HepG2 (cell line): ENCODE measurements around the gene PCBP1. TPM values are rescaled to one million over a fixed set of nuclear protein-coding genes. Genes with fewer than 3 reads are reported as not detected.

Experiments
- ATF3 ChIP-seq: sonication (generic); formaldehyde crosslinking; IDR thresholded peaks from 2 replicates; pipeline ENCODE4 v1.4.0; 2020; ENCODE audit warnings: missing genetic modification reagents
- ERF ChIP-seq: IDR thresholded peaks from 2 replicates; pipeline ENCODE4 v1.6.1; 2018; ENCODE audit warnings: missing biosample characterization, missing genetic modification reagents
- HOXA7 ChIP-seq: sonication (generic); formaldehyde crosslinking; IDR thresholded peaks from 2 replicates; pipeline ENCODE4 v1.8.1; 2022; ENCODE audit warnings: mild to moderate bottlenecking, missing genetic modification reagents, moderate library complexity
- KAT8 ChIP-seq: IDR thresholded peaks from 2 replicates; pipeline ENCODE4 v1.6.1; 2016; ENCODE audit warnings: missing genetic modification reagents, missing compliant biosample characterization
- KDM5B ChIP-seq: sonication (generic); formaldehyde crosslinking; IDR thresholded peaks from 2 replicates; pipeline ENCODE4 v1.4.0; 2020; ENCODE audit warnings: missing genetic modification reagents, mild to moderate bottlenecking, borderline replicate concordance
- KLF9 ChIP-seq: IDR thresholded peaks from 2 replicates; pipeline ENCODE4 v1.6.1; 2016; ENCODE audit warnings: low read depth
- MAFG ChIP-seq: sonication (generic); formaldehyde crosslinking; IDR thresholded peaks from 2 replicates; pipeline ENCODE4 v1.5.1; 2020; ENCODE audit warnings: mild to moderate bottlenecking, missing genetic modification reagents
- MXD4 ChIP-seq: IDR thresholded peaks from 2 replicates; pipeline ENCODE4 v1.6.1; 2016; ENCODE audit warnings: mild to moderate bottlenecking, missing biosample characterization, missing genetic modification reagents
- NFIC ChIP-seq: IDR thresholded peaks from 2 replicates; pipeline ENCODE4 v1.6.1; 2012; ENCODE audit warnings: mild to moderate bottlenecking, low read length, inconsistent platforms
- NFKB2 ChIP-seq: sonication (generic); formaldehyde crosslinking; IDR thresholded peaks from 2 replicates; pipeline ENCODE4 v1.4.0; 2020; ENCODE audit warnings: missing genetic modification reagents, borderline replicate concordance
- PATZ1 ChIP-seq: sonication (generic); formaldehyde crosslinking; IDR thresholded peaks from 2 replicates; pipeline ENCODE4 v1.4.0; 2020; ENCODE audit warnings: missing genetic modification reagents
- PPARG ChIP-seq: conservative IDR thresholded peaks from 2 replicates; pipeline ENCODE4 v1.6.1; 2016; ENCODE audit warnings: missing biosample characterization, missing genetic modification reagents
- SAP130 ChIP-seq: IDR thresholded peaks from 2 replicates; pipeline ENCODE4 v1.6.1; 2016; ENCODE audit warnings: low read depth
- TFDP2 ChIP-seq: sonication (generic); formaldehyde crosslinking; IDR thresholded peaks from 2 replicates; pipeline ENCODE4 v1.4.0; 2020; ENCODE audit warnings: missing genetic modification reagents
- ZNF274 ChIP-seq: sonication (generic); formaldehyde crosslinking; IDR thresholded peaks from 2 replicates; pipeline ENCODE4 v1.5.1; 2020; ENCODE audit warnings: mild to moderate bottlenecking, missing genetic modification reagents
- ZNF318 ChIP-seq: sonication (generic); formaldehyde crosslinking; IDR thresholded peaks from 2 replicates; pipeline ENCODE4 v1.4.0; 2020; ENCODE audit warnings: mild to moderate bottlenecking, missing genetic modification reagents
- ZNF335 ChIP-seq: sonication (generic); formaldehyde crosslinking; IDR thresholded peaks from 2 replicates; pipeline ENCODE4 v1.4.0; 2020; ENCODE audit warnings: missing genetic modification reagents
- ZSCAN12 ChIP-seq: sonication (generic); formaldehyde crosslinking; IDR thresholded peaks from 2 replicates; pipeline ENCODE4 v1.9.0; 2021; ENCODE audit warnings: mild to moderate bottlenecking, missing genetic modification reagents
- polyA plus RNA-seq, 8 experiments: library from polyadenylated mRNA; depleted of rRNA in 3 of 8; stranded (reverse) in 7 of 8; unstranded in 1 of 8; fragments of >200 nt; fragmentation: Illumina TruSeq in 4 of 8; extraction: Trizol in 4 of 8; gene quantifications; 2 replicates each; pipeline versions ENCODE4 v1.2.1 to v1.2.3, GENCODE V29; 2011 to 2016; ENCODE audit warnings: low read depth in 4 of 8, missing spikeins in 1 of 8, mixed read lengths in 1 of 8; ENCODE audit not compliant: insufficient read depth in 1 of 8
- total RNA-seq, 5 experiments: library from RNA; depleted of rRNA; stranded (reverse); fragments of >200 nt; fragmentation: Illumina TruSeq; extraction: Trizol; gene quantifications; 2 replicates each; pipeline ENCODE4 v1.2.3, GENCODE V29; 2016; ENCODE audit warnings: low read depth in 1 of 5

The PCBP1 gene
- total and polyA plus RNA-seq, 2 of the 13 experiments (the other 11 are each of a cell fraction or from before 2014, with no cell fraction given): 32.0 to 137 TPM

DNA sequence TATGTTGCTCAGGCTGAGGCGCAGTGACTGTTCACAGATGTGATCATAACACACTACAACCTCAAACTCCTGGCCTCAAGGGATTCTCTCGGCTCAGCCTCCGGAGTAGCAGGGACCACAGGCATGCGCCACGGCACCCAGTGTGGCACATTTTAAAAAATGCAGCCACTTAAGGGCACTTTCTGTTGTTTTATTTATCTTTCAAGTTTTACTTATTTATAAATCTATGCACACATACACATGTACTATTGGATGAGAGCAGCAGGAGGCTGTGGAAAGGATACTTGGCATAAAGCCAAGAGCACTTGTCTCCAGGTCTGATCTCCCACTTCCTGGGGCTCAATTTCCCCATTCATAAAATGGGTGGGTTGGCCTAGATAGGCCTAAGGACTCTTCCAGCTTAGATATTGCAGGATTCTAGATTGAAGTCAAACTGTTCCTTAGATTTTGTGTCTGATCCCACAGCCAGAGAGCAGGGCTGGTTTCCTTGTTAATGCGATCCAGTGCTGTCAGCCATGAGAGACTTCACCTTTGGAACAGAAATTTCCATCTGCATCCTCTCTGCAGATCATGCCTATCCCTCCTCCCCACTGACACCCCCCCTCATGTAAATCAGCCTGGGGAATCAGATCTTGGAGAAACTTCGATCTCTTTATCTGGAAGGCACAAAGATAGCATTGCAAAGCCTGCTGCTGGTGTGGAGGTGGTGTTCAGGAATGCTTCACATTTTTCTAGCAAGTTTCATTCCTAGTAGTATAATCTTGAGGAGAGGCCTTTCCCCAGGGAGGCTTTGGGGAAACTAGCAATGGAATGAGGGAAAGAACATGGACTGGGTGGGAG, 24.7 kb downstream of the PCBP1 start (continued):
- no peak for TF ChIP-seq ZNF318 (CRISPR knock-in tag)
- peak; percentile 91 for TF ChIP-seq PATZ1 (CRISPR knock-in tag)
- TF ChIP-seq NFKB2 (CRISPR knock-in tag): no peak
- peak; percentile 68; the same call in 1 of the 2 replicates for TF ChIP-seq NFIC
- TF ChIP-seq MAFG (CRISPR knock-in tag): no peak
- peak; percentile 47; the same call in 1 of the 2 replicates for TF ChIP-seq TFDP2 (CRISPR knock-in tag)
- TF ChIP-seq PPARG: 0 out of 2 replicates have a peak, but pooled peaks have one; percentile 47
- peak; percentile 30; the same call in 1 of the 2 replicates for TF ChIP-seq SAP130 (CRISPR knock-in tag)
- TF ChIP-seq KLF9 (CRISPR knock-in tag): no peak
- no peak for TF ChIP-seq KDM5B (CRISPR knock-in tag)
- TF ChIP-seq ZSCAN12: no peak
- no peak for TF ChIP-seq HOXA7 (CRISPR knock-in tag)
- TF ChIP-seq ERF: 0 out of 2 replicates have a peak, but pooled peaks have one; percentile 31
- TF ChIP-seq MXD4 (CRISPR knock-in tag): no peak
- 0 out of 2 replicates have a peak, but pooled peaks have one; percentile 39 for TF ChIP-seq ZNF335 (CRISPR knock-in tag)
- 0 out of 2 replicates have a peak, but pooled peaks have one; percentile 26 for TF ChIP-seq ZNF274 (CRISPR knock-in tag)
- no peak for TF ChIP-seq ATF3 (CRISPR knock-in tag)
- TF ChIP-seq KAT8 (CRISPR knock-in tag): no peak
